A673 (cell line): Measurements from ENCODE around the gene ZC3H12C. TPM values are rescaled to one million over a fixed set of nuclear protein-coding genes. Genes with fewer than 3 reads are reported as not detected.

Experiments
- Bru-seq: library from RNA; stranded (reverse); fragments of 400-500 nt; gene quantifications from one replicate; lab custom pipeline; 2021; lab: Mats Ljungman, UMichigan
- BruChase-seq, 2 experiments: library from RNA; stranded (reverse); fragments of 400-500 nt; gene quantifications; one replicate each; lab custom pipeline; 2021; lab: Mats Ljungman, UMichigan
- BruUV-seq: library from RNA; stranded (reverse); fragments of 400-500 nt; replicated peaks from 2 replicates; lab custom pipeline; 2021; lab: Mats Ljungman, UMichigan
- CTCF ChIA-PET: fragments of 300-600 bp; sonication (Branson Sonifier 250); formaldehyde crosslinking; loops from one replicate; lab custom pipeline; 2022; ENCODE audit warnings: antibody characterized with exemption; lab: Charles Lee
- POLR2A ChIA-PET: fragments of 300-600 bp; sonication (Branson Sonifier 250); formaldehyde crosslinking; loops from one replicate; lab custom pipeline; 2022; ENCODE audit warnings: antibody characterized with exemption; ENCODE audit not compliant: low non-redundant PET; lab: Charles Lee
- DNase-seq: peaks from one replicate; pipeline ENCODE4 v3.0.0-alpha.2; 2015; ENCODE audit warnings: low spot score
- H3K27ac ChIP-seq: fragments of 200-600 bp; sonication (generic); 2 replicates; pipeline ENCODE4 v1.5.1; 2016; ENCODE audit warnings: mixed run types, low read depth, mild to moderate bottlenecking, mixed read lengths, antibody characterized with exemption, low read length; ENCODE audit not compliant: poor library complexity, severe bottlenecking
- H3K27me3 ChIP-seq: fragments of 200-600 bp; sonication (generic); replicated peaks from 2 replicates; pipeline ENCODE4 v1.6.1; 2017; ENCODE audit warnings: mixed run types, low read depth, mild to moderate bottlenecking, mixed read lengths, antibody characterized with exemption, low read length; ENCODE audit not compliant: insufficient read depth, poor library complexity
- H3K36me3 ChIP-seq: fragments of 200-600 bp; sonication (generic); 2 replicates; pipeline ENCODE4 v1.6.1; 2016; ENCODE audit warnings: mixed run types, mild to moderate bottlenecking, mixed read lengths, antibody characterized with exemption, low read length; ENCODE audit not compliant: insufficient read depth, poor library complexity, severe bottlenecking
- H3K4me1 ChIP-seq: fragments of 200-600 bp; sonication (generic); 2 replicates; pipeline ENCODE4 v1.6.1; 2017; ENCODE audit warnings: mixed run types, mild to moderate bottlenecking, mixed read lengths, antibody characterized with exemption, low read length; ENCODE audit not compliant: insufficient read depth, poor library complexity, severe bottlenecking
- H3K4me3 ChIP-seq: fragments of 200-600 bp; sonication (generic); 2 replicates; pipeline ENCODE4 v1.5.1; 2016; ENCODE audit warnings: low read depth, mixed run types, mild to moderate bottlenecking, mixed read lengths, low read length; ENCODE audit not compliant: poor library complexity, severe bottlenecking
- H3K9me3 ChIP-seq: fragments of 200-600 bp; sonication (generic); 2 replicates; pipeline ENCODE4 v1.6.1; 2016; ENCODE audit warnings: mixed run types, low read depth, mild to moderate bottlenecking, mixed read lengths, antibody characterized with exemption, low read length; ENCODE audit not compliant: poor library complexity, severe bottlenecking
- EZH2 ChIP-seq: fragments of 200-600 bp; sonication (generic); IDR thresholded peaks from 2 replicates; pipeline ENCODE4 v1.6.1; 2017; ENCODE audit warnings: borderline replicate concordance, low read depth, mild to moderate bottlenecking, mixed read lengths, antibody characterized with exemption, low read length; ENCODE audit not compliant: poor library complexity, severe bottlenecking
- intact Hi-C: fragments of 100-400 bp; cut with micrococcal nuclease; formaldehyde crosslinking; loops from one replicate; pipeline ENCODE4 v1.10.0; 2022; ENCODE audit not compliant: unreplicated experiment
- long read RNA-seq: library from polyadenylated mRNA; stranded (forward); transcript quantifications from one replicate; pipeline ENCODE4 v2.0.0, GENCODE V29; 2022
- total RNA-seq: library from RNA; stranded (reverse); gene quantifications from 2 replicates; pipeline ENCODE4 v1.2.3, GENCODE V29; 2021
- TF ChIP-seq, protein P1 (sequence below): fragments of 300-800, 200-600 bp; sonication (generic); conservative IDR thresholded peaks from 2 replicates; pipeline ENCODE4 v1.5.1; 2017; ENCODE audit warnings: low read depth, mild to moderate bottlenecking, antibody characterized with exemption, low read length, moderate library complexity, mixed read lengths

ZC3H12C gene
- total RNA-seq = 18.7 and 21.7 TPM in 2 replicates
- Bru-seq, nascent RNA = percentile 96 among the genes with signal in this experiment
- percentile 94 among the genes with signal in this experiment for BruChase-seq, experiment 1, labeled RNA remaining after a 2-hour chase
- BruChase-seq, experiment 2, labeled RNA remaining after a 6-hour chase = percentile 80 among the genes with signal in this experiment
- long read RNA-seq, full-length matches to known transcripts = 2 of 12 reads
- long read RNA-seq, partial matches to known transcripts = 0 of 12 reads
- long read RNA-seq, other reads (novel, unspliced or antisense) = 10 of 12 reads

DNA sequence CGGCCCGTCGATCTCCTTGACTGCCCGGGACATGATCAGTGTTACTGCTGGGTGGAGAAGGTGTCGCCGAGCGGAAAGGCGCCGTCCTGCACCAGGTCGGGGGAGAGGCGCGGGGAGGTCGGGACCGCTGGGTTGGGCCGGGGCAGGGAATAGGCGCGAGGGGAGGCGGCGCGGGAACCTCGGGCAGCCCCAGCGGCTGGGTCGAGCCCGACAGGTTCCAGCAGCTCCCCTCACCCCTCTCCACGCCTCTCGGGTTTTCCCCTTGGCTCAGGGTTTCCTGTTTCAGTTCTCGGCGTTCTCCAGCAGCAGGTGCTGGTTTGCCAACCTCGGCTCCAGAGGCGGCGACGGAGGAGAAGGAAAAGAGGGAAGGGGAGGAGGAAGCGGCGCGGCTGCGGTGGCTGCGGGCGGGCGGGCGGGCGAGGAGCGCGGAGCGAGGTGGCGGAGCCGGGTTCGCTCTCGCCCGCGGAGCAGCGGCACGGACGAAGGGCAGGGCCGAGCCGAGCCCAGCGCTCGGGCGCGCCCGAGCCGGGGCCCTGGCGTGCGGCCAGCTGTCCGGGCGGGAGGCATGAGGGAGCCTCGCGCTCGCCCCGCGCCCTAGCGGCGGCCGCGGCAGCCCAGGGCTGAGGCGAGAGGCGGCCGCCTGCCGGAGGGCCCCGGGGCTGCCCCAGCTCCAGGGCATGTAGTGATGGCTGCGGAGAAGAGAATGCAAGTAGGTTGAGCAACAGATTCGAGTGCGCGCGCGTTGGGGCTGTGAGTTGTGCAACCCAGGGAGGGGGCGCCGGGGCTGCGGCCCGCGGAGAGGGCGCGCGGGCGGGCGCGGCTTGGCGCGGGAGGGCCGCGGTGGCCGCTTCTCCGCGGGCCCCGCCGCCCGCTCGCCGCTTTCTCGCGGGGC, at the start of gene ZC3H12C:
ZC3H12C (plus strand) TSS at position 878 of the 892 bp plus-strand sequence. CDS start 20 bp downstream, outside the sequence.
- no peak for TF ChIP-seq EZH2
- TF ChIP-seq, protein P1, sequence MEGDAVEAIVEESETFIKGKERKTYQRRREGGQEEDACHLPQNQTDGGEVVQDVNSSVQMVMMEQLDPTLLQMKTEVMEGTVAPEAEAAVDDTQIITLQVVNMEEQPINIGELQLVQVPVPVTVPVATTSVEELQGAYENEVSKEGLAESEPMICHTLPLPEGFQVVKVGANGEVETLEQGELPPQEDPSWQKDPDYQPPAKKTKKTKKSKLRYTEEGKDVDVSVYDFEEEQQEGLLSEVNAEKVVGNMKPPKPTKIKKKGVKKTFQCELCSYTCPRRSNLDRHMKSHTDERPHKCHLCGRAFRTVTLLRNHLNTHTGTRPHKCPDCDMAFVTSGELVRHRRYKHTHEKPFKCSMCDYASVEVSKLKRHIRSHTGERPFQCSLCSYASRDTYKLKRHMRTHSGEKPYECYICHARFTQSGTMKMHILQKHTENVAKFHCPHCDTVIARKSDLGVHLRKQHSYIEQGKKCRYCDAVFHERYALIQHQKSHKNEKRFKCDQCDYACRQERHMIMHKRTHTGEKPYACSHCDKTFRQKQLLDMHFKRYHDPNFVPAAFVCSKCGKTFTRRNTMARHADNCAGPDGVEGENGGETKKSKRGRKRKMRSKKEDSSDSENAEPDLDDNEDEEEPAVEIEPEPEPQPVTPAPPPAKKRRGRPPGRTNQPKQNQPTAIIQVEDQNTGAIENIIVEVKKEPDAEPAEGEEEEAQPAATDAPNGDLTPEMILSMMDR = peak; percentile 53; the same call in 1 of the 2 replicates
- ChIA-PET CTCF (interaction anchor here (0.5 to 1.4 kb wide), 10 partner anchors 15 to 340 kb away, joined by 3 to 6 read pairs (median 4); no protein-coding TSS in a partner anchor), POLR2A (interaction anchor here (0.6 to 0.7 kb wide), 4 partner anchors 14 to 247 kb away, joined by 3 to 6 read pairs (median 4); no protein-coding TSS in a partner anchor)
- Histone ChIP-seq H3K9me3 (no peaks in the 10 kb centered on the region), H3K4me1 (peaks cover 38% of the 10 kb centered on the region), H3K27ac (peak within 1 kb of the TSS; percentile 95), H3K27me3 (no peaks in the 10 kb centered on the region), H3K36me3 (no peaks in the 10 kb centered on the region), H3K4me3 (peak within 1 kb of the TSS; percentile 77)
- DNase-seq = peak; percentile 97
- no TSS peak for BruUV-seq
- intact Hi-C loops = loop anchor here (1.0 to 10.0 kb wide), 3 partner anchors 80 to 262 kb away; no protein-coding TSS in a partner anchor

DNA sequence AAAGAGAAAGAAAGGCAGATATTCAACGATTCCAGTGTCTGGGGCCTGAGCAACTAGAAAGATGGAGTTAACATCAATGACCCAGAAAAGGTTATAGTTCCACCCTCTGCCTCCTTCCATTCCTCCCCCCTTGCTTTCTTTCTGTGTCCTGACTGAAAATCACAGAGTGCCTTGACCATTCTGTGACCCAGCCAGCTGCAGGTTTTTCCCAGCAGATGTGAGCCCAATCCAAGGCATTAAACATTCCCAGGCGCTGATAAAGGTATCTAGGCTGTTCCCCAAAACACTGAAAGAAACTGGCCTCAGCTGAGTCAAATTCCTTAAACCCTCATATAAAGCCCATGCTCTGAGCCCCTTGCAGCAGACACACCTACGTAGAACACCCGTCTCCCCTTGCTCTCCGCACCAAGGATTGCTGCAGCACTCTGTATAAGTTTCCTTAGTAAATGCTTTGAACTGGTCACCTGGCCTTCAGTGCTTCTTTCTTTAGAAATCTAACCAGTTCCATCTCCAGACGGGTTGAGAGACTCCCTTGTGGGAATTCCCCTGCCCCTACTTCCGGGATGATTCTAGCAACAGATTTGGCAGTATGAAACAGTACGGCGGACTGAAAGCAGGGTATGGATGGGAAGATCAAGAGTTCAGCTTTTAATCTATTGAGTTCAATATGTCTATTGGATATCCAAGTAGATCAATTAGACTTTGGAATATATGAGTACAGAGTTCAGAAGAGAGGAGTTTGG, 48.8 kb upstream of the ZC3H12C start:
- no peak for DNase-seq
- Histone ChIP-seq H3K27me3 (no peaks in the 10 kb centered on the region), H3K36me3 (no peaks in the 10 kb centered on the region), H3K4me3 (no peak overlapping the region), H3K27ac (no peak overlapping the region), H3K4me1 (no peaks in the 10 kb centered on the region), H3K9me3 (no peaks in the 10 kb centered on the region)
- BruUV-seq = no TSS peak
- POLR2A ChIA-PET = no interaction called here
- CTCF ChIA-PET = no interaction called here
- intact Hi-C loops = no loop called here
- TF ChIP-seq, protein P1 = no peak
- no peak for TF ChIP-seq EZH2

DNA sequence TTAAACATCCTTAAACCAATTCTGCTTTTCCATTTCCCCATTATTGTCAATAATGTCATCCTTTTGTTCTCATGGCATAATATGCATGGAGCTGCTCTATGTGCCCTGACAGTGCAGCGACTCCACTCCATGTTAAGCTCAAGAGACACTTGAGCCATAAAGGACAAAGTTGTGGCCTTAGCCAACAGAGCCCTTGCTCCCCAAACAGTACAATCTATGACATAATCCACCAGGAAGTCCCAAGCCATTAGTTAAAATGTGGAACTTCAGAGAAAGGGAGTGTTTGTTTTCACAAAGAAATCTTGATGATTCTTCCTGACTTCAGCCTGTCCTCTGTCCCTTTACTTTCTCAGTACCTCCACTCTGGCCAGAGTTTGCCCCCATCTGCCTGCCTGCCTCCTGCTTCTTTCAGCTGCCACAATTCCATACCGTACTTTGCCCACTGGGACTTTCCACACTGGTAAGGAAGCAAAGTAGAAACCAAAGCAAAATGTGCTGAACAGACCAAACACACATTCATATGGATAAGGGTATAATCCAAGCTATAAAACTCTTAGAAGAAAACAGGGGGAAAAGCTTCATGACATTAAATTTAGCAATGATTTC, 46.3 kb upstream of the ZC3H12C start:
- Histone ChIP-seq H3K36me3 (no peaks in the 10 kb centered on the region), H3K27me3 (no peaks in the 10 kb centered on the region), H3K4me3 (no peak overlapping the region), H3K4me1 (no peaks in the 10 kb centered on the region), H3K9me3 (no peaks in the 10 kb centered on the region), H3K27ac (no peak overlapping the region)
- DNase-seq = no peak
- ChIA-PET CTCF (no interaction called here), POLR2A (no interaction called here)
- TF ChIP-seq, protein P1 = no peak
- TF ChIP-seq EZH2 = no peak
- no TSS peak for BruUV-seq
- intact Hi-C loops = no loop called here
